ENCODE results near the gene THTPA.
"Not testable (repeated sequence)": the region's sequence is repeated elsewhere in the genome, so short reads cannot be mapped to it uniquely, and the experiment has no call there.

The THTPA gene

GRCh38 chr14:23588884-23589598, 33.0 kb downstream of the THTPA start:
- DNase-seq = peak; percentile 85

DNA sequence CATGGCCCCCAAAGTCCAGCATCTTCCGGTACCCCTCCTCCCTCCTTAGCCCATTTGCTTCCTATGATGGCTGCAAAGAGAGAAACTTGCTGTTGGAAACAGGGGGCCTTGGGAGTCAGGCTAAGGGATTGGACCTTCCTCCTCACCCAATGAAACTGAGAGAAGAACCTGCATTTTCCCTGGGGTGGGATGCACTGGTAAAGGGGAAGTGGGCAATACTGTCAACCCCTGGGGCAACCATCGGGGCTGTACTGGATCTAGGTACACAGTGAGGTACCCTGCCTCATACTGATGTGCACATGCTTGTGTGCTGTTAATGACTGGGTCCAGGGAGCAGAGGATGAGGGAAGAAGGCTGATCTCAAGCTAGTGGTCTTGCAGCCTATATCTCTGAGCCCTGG, 33.5 kb downstream of the THTPA start:
- DNase-seq = no peak

- DNase-seq = no peak
Measured at GRCh38 chr14:23590198-23590597, 34.1 kb downstream of the THTPA start.

GRCh38 chr14:23594191-23594590, 38.1 kb downstream of the THTPA start:
- not testable (repeated sequence) for DNase-seq

GRCh38 chr14:23600322-23600707, 44.2 kb downstream of the THTPA start:
- no peak for DNase-seq

DNA sequence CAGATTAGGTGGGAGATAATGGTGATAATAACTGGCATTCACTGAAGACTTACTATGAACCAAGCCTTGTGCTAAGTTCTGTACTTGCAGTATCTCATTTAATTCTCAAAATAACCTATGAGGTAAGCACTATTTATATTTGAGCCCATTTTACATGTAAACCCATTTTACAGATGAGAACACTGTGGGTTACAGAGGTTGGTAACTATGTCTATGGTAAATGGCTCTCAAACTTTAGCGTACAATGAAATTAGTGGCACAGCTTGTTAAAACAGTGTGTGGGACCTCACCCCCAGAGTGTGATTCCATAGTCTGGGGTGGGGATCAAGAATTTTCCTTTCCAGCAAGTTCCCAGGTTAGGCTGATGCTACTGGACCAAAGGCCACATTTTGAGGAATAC, 44.7 kb downstream of the THTPA start:
- DNase-seq = no peak

DNA sequence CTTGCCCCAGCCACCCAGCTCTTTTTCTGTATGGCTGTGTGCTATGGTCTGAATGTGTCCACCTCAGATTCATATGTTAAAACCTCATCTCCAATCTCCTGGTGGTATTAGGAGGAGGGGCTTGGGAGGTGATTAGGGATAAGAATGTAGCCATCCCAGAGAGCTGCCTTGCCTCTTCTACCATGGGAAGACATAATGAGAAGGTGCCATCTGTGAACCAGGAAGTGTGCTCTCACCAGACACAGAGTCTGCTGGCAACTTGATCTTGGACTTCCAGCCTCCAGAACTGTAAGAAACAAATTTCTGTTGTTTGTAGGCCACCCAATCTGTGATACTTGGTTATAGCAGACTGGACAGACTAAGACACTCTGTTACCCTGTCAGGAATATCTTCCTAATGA, 45.4 kb downstream of the THTPA start:
- DNase-seq = no peak

DNA sequence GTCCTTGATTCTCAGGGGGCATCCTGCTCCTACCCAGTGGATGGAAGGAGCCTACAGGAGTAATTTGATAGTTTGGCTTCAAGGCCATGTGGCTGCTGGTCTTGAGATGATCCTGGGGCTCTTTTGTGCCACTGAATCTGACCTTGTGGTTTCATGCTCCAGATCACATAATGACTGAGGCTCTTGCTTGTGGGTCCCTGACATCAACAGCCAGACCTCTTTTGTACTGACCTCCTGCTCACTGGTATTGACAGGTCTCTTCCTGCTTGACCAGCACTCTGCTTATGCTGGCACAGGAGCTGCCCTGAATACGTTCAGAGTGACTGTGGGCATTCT, 45.7 kb downstream of the THTPA start:
- no peak for DNase-seq

DNA sequence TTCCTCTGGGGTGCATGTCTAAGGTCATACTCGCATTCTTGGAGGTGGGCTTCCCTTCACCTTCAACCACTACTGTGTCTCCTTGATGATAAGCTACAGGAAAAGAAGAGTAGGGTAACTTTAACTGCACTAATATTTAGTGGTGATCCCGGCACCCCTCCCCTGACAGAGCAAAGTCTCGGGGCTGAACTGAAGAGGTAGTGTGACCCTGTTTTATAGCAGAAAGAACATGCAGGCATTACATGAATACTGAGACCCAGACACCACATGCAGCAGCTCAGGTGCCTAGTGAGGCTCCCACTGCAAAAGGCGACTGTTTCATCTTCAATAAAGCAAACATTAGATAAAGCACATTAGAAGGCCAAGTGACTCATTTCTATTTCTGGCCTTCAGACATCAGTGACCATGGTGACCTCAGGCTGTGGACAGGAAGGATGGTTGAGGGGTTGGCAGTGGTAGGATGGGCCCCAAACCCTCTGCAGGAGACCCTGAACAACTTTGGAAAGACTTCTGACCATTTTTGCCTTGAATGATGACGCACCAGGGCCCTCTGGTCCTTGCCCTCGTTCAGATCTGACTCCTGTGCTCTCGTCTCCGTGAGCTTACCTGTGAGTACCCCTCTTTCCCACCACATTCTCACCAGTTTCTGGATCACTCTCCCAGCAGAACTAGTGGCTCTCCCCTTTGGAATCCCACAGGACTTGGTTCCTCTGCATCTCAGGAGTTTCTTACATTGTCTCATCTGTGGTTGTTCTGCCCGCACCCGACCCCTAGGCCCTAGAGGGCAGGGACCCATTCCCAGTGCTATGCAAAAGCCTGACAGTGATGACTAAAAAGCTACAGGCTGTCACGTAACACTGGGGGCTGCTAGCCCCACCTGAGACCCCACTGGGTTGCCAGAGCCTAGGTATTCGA, 46.4 kb downstream of the THTPA start:
- DNase-seq = no peak

DNA sequence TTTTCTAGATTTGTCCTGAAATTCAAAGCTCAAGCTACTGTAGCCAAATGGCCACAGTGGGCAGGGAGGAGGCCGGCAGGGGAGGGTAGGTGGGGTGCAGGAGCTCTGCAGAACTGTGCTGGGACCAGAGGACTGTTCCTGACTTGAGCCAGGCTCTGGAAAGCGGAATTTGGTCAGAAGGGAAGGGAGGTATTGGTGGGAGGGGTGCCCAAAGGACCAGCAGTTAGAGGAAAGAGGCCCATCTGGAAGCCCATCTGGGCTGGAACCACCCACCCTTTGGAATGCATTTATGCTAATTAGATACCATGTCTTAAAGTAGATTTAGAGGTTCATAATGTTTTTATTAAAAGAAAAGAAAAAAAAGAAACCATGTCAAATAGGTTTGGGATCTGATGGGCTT, 47.0 kb downstream of the THTPA start:
- DNase-seq = no peak

DNA sequence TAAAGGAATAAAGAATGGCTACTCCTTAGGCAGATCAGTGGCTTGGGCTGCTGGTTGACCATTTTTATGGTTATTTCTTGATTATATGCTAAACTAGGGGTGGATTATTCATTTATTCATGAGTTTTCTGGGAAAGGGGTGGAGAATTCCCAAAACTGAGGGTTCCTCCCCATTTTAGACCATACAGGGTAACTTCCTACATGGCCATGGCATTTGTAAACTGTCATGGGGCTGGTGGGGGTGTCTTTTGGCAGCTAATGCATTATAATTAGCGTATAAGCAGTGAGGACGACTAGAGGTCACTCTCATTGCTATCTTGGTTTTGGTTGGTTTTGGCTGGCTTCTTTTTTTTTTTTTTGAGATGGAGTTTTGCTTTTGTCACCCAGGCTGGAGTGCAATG, 48.1 kb downstream of the THTPA start:
- DNase-seq = no peak

DNA sequence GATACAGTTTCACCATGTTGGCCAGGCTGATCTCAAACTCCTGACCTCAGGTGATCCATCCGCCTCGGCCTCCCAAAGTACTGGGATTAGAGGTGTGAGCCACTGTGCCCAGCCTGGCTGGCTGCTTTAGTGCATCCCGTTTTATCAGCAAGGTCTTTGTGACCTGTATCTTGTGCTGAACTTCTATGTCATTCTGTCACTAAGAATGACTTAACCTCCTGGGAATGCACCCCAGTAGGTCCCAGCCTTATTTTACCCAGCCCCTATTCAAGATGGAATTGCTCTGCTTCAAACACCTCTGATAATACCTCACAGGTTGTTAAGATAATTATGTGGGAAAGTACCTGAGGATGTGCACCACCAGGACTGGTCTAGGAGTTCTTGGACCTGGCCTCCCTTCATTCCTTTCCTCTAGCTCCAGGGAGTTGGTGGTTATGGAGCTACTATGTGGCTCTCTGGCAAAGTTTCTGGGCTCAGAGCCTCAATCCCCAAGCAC, 48.7 kb downstream of the THTPA start:
- no peak for DNase-seq

GRCh38 chr14:23605931-23606585, 50.0 kb downstream of the THTPA start:
- DNase-seq = no peak

DNA sequence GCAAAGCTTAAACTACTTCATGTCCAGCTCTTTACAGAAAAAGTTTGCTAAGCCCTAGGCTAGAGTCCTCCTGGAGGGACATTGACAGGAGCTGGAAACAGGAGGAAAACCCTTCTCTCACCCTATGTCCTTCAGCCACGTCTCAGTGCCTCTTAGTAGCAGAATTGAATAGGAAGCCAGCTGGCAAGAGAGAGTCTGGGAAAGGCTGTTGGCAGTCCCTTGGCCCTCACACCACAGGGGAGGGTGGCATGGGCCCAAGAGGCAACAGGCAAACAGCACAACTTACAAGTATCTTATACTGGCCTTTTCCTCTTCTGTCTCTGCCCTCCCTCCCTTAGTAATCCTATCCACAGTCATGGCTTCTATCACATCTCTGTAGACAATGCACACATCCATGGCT, 52.4 kb downstream of the THTPA start:
- DNase-seq = no peak

DNA sequence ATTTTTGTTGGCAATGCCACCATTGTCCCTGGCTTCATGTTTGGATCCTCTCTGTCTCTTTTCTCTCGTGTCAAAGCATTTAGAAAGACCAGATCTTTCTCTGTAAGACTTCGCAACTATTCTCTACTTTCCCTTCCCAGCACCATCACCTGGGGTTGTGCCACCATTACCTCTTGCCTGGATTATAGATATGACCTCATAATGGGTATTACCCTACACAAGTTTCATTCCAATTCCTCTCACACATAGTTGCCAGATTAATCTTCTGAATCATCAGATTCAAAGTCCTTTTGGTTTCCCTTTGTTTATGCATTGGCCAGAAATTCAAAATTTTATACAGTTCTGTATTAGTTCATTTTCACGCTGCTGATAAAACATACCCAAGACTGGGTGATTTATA, 52.9 kb downstream of the THTPA start:
- DNase-seq = no peak

- not testable (repeated sequence) for DNase-seq
Measured at GRCh38 chr14:23609411-23610089, 53.5 kb downstream of the THTPA start.

All from CD4-positive, alpha-beta T cell treated with Interleukin-17A for 1 hour (primary cell).